Testis (tissue), 3 donors: Measurements from ENCODE around the gene AGK. TPM values are rescaled to one million over a fixed set of nuclear protein-coding genes. Genes with fewer than 3 reads are reported as not detected.

Experiments used
- DNase-seq: peaks from one replicate; pipeline ENCODE4 v3.0.0-alpha.2; 2019
- H3K27ac ChIP-seq, 2 donors: fragments of 200-600 bp; sonication (generic); one replicate each; pipeline ENCODE4 v1.5.1; 2019
- H3K27me3 ChIP-seq: fragments of 200-600 bp; sonication (generic); one replicate; pipeline ENCODE4 v1.5.1; 2019
- H3K36me3 ChIP-seq: fragments of 200-600 bp; sonication (generic); one replicate; pipeline ENCODE4 v1.5.1; 2017; ENCODE audit warnings: low read depth; ENCODE audit errors: missing control alignments
- H3K4me1 ChIP-seq: fragments of 200-600 bp; sonication (generic); one replicate; pipeline ENCODE4 v1.5.1; 2019
- H3K4me3 ChIP-seq, 2 donors: fragments of 200-600 bp; sonication (generic); one replicate each; pipeline ENCODE4 v1.5.1; 2017 to 2019
- H3K9me3 ChIP-seq: fragments of 200-600 bp; sonication (generic); one replicate; pipeline ENCODE4 v1.5.1; 2017
- CTCF ChIP-seq, 3 experiments: fragments of 450-650 bp in 2 of 3; fragments of 200-600 bp in 1 of 3; sonication (generic) in 1 of 3; IDR thresholded peaks; one replicate each; pipeline ENCODE4 v1.5.1; 2016 to 2019; ENCODE audit warnings: antibody characterized with exemption in 3 of 3, mild to moderate bottlenecking in 2 of 3, moderate library complexity in 1 of 3
- POLR2A ChIP-seq: fragments of 450-650 bp; IDR thresholded peaks from one replicate; pipeline ENCODE4 v1.6.1; 2017; ENCODE audit warnings: antibody characterized with exemption, mild to moderate bottlenecking, moderate library complexity
- WGBS, 2 donors: methylation state at CpG; one replicate each; pipeline ENCODE4 v1.1.5; 2018; 5-methylcytosine and 5-hydroxymethylcytosine counted together
- intact Hi-C: fragments of 100-400 bp; cut with DNase I; formaldehyde crosslinking; loops from one replicate; pipeline ENCODE4 v1.15.1; 2023; ENCODE audit warnings: low total_unique reads
- polyA plus RNA-seq: library from polyadenylated mRNA; stranded (reverse); fragments of 350-450 nt; fragmentation: Illumina TruSeq; extraction: RNeasy Lipid Tissue Mini Kit (QIAGEN cat#74804); gene quantifications from one replicate; pipeline ENCODE4 v1.2.3, GENCODE V29; 2014; ENCODE audit warnings: low read depth, low replicate concordance; ENCODE audit not compliant: insufficient read depth
- total RNA-seq, 2 donors: library from RNA; depleted of rRNA; stranded (reverse); fragments of >200 nt; gene quantifications; one replicate each; pipeline ENCODE4 v1.2.3, GENCODE V29; 2016

AGK gene
- total and polyA plus RNA-seq, 3 donors from 2014 or later, result 14.9 to 32.4 (median 25.1) TPM

GRCh38 chr7:141617280-141617679, 66.1 kb downstream of the AGK start:
- intact Hi-C loops, result no loop called here
- no peaks in the 10 kb centered on the region for H3K36me3 ChIP-seq

GRCh38 chr7:141619745-141620144, 68.5 kb downstream of the AGK start:
- Histone ChIP-seq H3K27me3 (no peaks in the 10 kb centered on the region), H3K4me1 (no peaks in the 10 kb centered on the region), H3K36me3 (no peaks in the 10 kb centered on the region), H3K4me3 (no peak overlapping the region), H3K27ac (no peak overlapping the region), H3K9me3 (no peaks in the 10 kb centered on the region)
- 95% methylated on average over 4 of the region's 4 CpGs for WGBS, 2 donors
- intact Hi-C loops, result no loop called here
- no peak for DNase-seq
- TF ChIP-seq POLR2A (no peak), CTCF (IDR thresholded peaks at IDR 0.05) (no peak)

More at GRCh38 chr7:141617280-141617679, 66.1 kb downstream of the AGK start:
- H3K4me3 ChIP-seq, result no peak overlapping the region
- no peaks in the 10 kb centered on the region for H3K9me3 ChIP-seq
- no peaks in the 10 kb centered on the region for H3K4me1 ChIP-seq
- H3K27ac ChIP-seq, result no peak overlapping the region
- TF ChIP-seq CTCF (IDR thresholded peaks at IDR 0.05) (no peak), POLR2A (no peak)
- H3K27me3 ChIP-seq, result no peaks in the 10 kb centered on the region
- DNase-seq, result no peak

GRCh38 chr7:141624763-141625162, 73.6 kb downstream of the AGK start:
- TF ChIP-seq POLR2A (no peak), CTCF (IDR thresholded peaks at IDR 0.05) (no peak)
- H3K36me3 ChIP-seq, result no peaks in the 10 kb centered on the region
- H3K4me3 ChIP-seq, result no peak overlapping the region
- no peaks in the 10 kb centered on the region for H3K9me3 ChIP-seq
- intact Hi-C loops, result no loop called here
- H3K27me3 ChIP-seq, result no peaks in the 10 kb centered on the region
- 90 to 92% methylated on average over 1 of the region's 1 CpG for WGBS, 2 donors
- H3K27ac ChIP-seq, result no peak overlapping the region
- no peak for DNase-seq
- no peaks in the 10 kb centered on the region for H3K4me1 ChIP-seq

GRCh38 chr7:141630621-141631020, 79.4 kb downstream of the AGK start:
- intact Hi-C loops, result no loop called here
- no peak overlapping the region for H3K27ac ChIP-seq
- H3K27me3 ChIP-seq, result no peaks in the 10 kb centered on the region
- DNase-seq, result no peak
- 75 to 85% methylated on average over 4 of the region's 4 CpGs for WGBS, 2 donors
- H3K4me1 ChIP-seq, result no peaks in the 10 kb centered on the region
- H3K9me3 ChIP-seq, result no peaks in the 10 kb centered on the region
- H3K4me3 ChIP-seq, result no peak overlapping the region
- no peak for TF ChIP-seq CTCF (IDR thresholded peaks at IDR 0.05)
- no peak for TF ChIP-seq POLR2A
- no peaks in the 10 kb centered on the region for H3K36me3 ChIP-seq

GRCh38 chr7:141631525-141631924, 80.3 kb downstream of the AGK start:
- no peak overlapping the region for H3K4me3 ChIP-seq
- intact Hi-C loops, result no loop called here
- no peak overlapping the region for H3K27ac ChIP-seq
- H3K4me1 ChIP-seq, result no peaks in the 10 kb centered on the region
- no peaks in the 10 kb centered on the region for H3K9me3 ChIP-seq
- H3K36me3 ChIP-seq, result no peaks in the 10 kb centered on the region
- H3K27me3 ChIP-seq, result no peaks in the 10 kb centered on the region
- TF ChIP-seq CTCF (IDR thresholded peaks at IDR 0.05), result no peak
- no peak for TF ChIP-seq POLR2A
- 95 to 100% methylated on average over 2 of the region's 2 CpGs for WGBS, 2 donors
- DNase-seq, result no peak
